Activated T-cell treated with anti-CD3 and anti-CD28 coated beads, Interleukin-2, amount 50 U/mL, for 24 hours (primary cell): ENCODE results near the gene CDH11.

Experiments used
- DNase-seq: peaks from one replicate; pipeline ENCODE4 v3.0.0-alpha.2; 2020
- H3K27ac Mint-ChIP-seq: 2 replicates; pipeline ENCODE4 v1.8.0; 2020; ENCODE audit warnings: mild to moderate bottlenecking, mixed read lengths
- H3K27me3 Mint-ChIP-seq: 2 replicates; pipeline ENCODE4 v1.8.0; 2020; ENCODE audit warnings: mixed read lengths
- H3K36me3 Mint-ChIP-seq: 2 replicates; pipeline ENCODE4 v1.8.0; 2020; ENCODE audit warnings: low read depth, mixed read lengths
- H3K4me1 Mint-ChIP-seq: 2 replicates; pipeline ENCODE4 v1.8.0; 2020; ENCODE audit warnings: low read depth, mixed read lengths
- H3K4me3 Mint-ChIP-seq: 2 replicates; pipeline ENCODE4 v1.8.0; 2020; ENCODE audit warnings: mild to moderate bottlenecking, moderate library complexity, mixed read lengths
- H3K9me3 Mint-ChIP-seq: 2 replicates; pipeline ENCODE4 v1.8.0; 2020; ENCODE audit warnings: mixed read lengths

The CDH11 gene

GRCh38 chr16:65121870-65122723, at the start of gene CDH11:
Gene CDH11 (minus strand): TSS chr16:65122063. CDS start chr16:65004869, 117,194 bp downstream.
- H3K27me3 Mint-ChIP-seq = peaks cover 62% of the 10 kb centered on the region

GRCh38 chr16:65154321-65154720, 32.5 kb upstream of the CDH11 start:
- Mint-ChIP-seq H3K36me3 (no peaks in the 10 kb centered on the region), H3K4me3 (no peak overlapping the region), H3K27ac (no peak overlapping the region), H3K4me1 (no peaks in the 10 kb centered on the region), H3K9me3 (peaks cover 6% of the 10 kb centered on the region), H3K27me3 (no peaks in the 10 kb centered on the region)
- DNase-seq = no peak

More at GRCh38 chr16:65121870-65122723, at the start of gene CDH11:
- H3K9me3 Mint-ChIP-seq = no peaks in the 10 kb centered on the region
- H3K4me3 Mint-ChIP-seq = no peak within 1 kb of the TSS
- DNase-seq = no peak
- H3K36me3 Mint-ChIP-seq = no peaks in the 10 kb centered on the region
- no peak within 1 kb of the TSS for H3K27ac Mint-ChIP-seq
- H3K4me1 Mint-ChIP-seq = no peaks in the 10 kb centered on the region

GRCh38 chr16:65153365-65154105, 31.7 kb upstream of the CDH11 start:
- H3K36me3 Mint-ChIP-seq = no peaks in the 10 kb centered on the region
- no peaks in the 10 kb centered on the region for H3K4me1 Mint-ChIP-seq
- no peaks in the 10 kb centered on the region for H3K27me3 Mint-ChIP-seq
- H3K4me3 Mint-ChIP-seq = no peak overlapping the region
- DNase-seq = no peak
- H3K27ac Mint-ChIP-seq = no peak overlapping the region
- peaks cover 6% of the 10 kb centered on the region for H3K9me3 Mint-ChIP-seq

- Mint-ChIP-seq H3K36me3 (no peaks in the 10 kb centered on the region), H3K27ac (no peak overlapping the region), H3K4me3 (no peak overlapping the region), H3K9me3 (peaks cover 7% of the 10 kb centered on the region), H3K27me3 (no peaks in the 10 kb centered on the region), H3K4me1 (no peaks in the 10 kb centered on the region)
- no peak for DNase-seq
Observed at GRCh38 chr16:65148804-65149203, 26.9 kb upstream of the CDH11 start.

- no peak for DNase-seq
- Mint-ChIP-seq H3K4me3 (no peak overlapping the region), H3K27ac (no peak overlapping the region), H3K36me3 (no peaks in the 10 kb centered on the region), H3K4me1 (no peaks in the 10 kb centered on the region), H3K9me3 (peaks cover 12% of the 10 kb centered on the region), H3K27me3 (no peaks in the 10 kb centered on the region)
Observed at GRCh38 chr16:65142276-65142675, 20.4 kb upstream of the CDH11 start.

- Mint-ChIP-seq H3K36me3 (no peaks in the 10 kb centered on the region), H3K27me3 (no peaks in the 10 kb centered on the region), H3K4me1 (no peaks in the 10 kb centered on the region), H3K9me3 (peaks cover 2% of the 10 kb centered on the region), H3K27ac (no peak overlapping the region), H3K4me3 (no peak overlapping the region)
- no peak for DNase-seq
Observed at GRCh38 chr16:65136681-65137080, 14.8 kb upstream of the CDH11 start.

- Mint-ChIP-seq H3K36me3 (no peaks in the 10 kb centered on the region), H3K27ac (no peak overlapping the region), H3K27me3 (peaks cover 24% of the 10 kb centered on the region), H3K9me3 (no peaks in the 10 kb centered on the region), H3K4me1 (no peaks in the 10 kb centered on the region), H3K4me3 (no peak overlapping the region)
- no peak for DNase-seq
Observed at GRCh38 chr16:65126845-65127624, 5.2 kb upstream of the CDH11 start.

GRCh38 chr16:65125871-65126270, 4.0 kb upstream of the CDH11 start:
- H3K9me3 Mint-ChIP-seq = no peaks in the 10 kb centered on the region
- H3K4me3 Mint-ChIP-seq = no peak overlapping the region
- H3K4me1 Mint-ChIP-seq = no peaks in the 10 kb centered on the region

GRCh38 chr16:65125322-65125721, 3.5 kb upstream of the CDH11 start:
- peaks cover 39% of the 10 kb centered on the region for H3K27me3 Mint-ChIP-seq
- no peaks in the 10 kb centered on the region for H3K36me3 Mint-ChIP-seq
- H3K4me1 Mint-ChIP-seq = no peaks in the 10 kb centered on the region
- H3K27ac Mint-ChIP-seq = no peak overlapping the region
- H3K9me3 Mint-ChIP-seq = no peaks in the 10 kb centered on the region
- DNase-seq = no peak
- H3K4me3 Mint-ChIP-seq = no peak overlapping the region

More at GRCh38 chr16:65125871-65126270, 4.0 kb upstream of the CDH11 start:
- Mint-ChIP-seq H3K27ac (no peak overlapping the region), H3K27me3 (peaks cover 33% of the 10 kb centered on the region), H3K36me3 (no peaks in the 10 kb centered on the region)
- no peak for DNase-seq

GRCh38 chr16:65124596-65124995, 2.7 kb upstream of the CDH11 start:
- Mint-ChIP-seq H3K36me3 (no peaks in the 10 kb centered on the region), H3K9me3 (no peaks in the 10 kb centered on the region), H3K4me1 (no peaks in the 10 kb centered on the region), H3K4me3 (no peak overlapping the region), H3K27me3 (peaks cover 45% of the 10 kb centered on the region), H3K27ac (no peak overlapping the region)
- DNase-seq = no peak

GRCh38 chr16:65124212-65124548, 2.3 kb upstream of the CDH11 start:
- no peak for DNase-seq
- H3K9me3 Mint-ChIP-seq = no peaks in the 10 kb centered on the region
- H3K4me3 Mint-ChIP-seq = no peak overlapping the region
- H3K4me1 Mint-ChIP-seq = no peaks in the 10 kb centered on the region
- H3K27ac Mint-ChIP-seq = no peak overlapping the region
- no peaks in the 10 kb centered on the region for H3K36me3 Mint-ChIP-seq
- peaks cover 48% of the 10 kb centered on the region for H3K27me3 Mint-ChIP-seq

- Mint-ChIP-seq H3K36me3 (no peaks in the 10 kb centered on the region), H3K27ac (no peak overlapping the region), H3K9me3 (no peaks in the 10 kb centered on the region), H3K4me1 (no peaks in the 10 kb centered on the region), H3K27me3 (peaks cover 54% of the 10 kb centered on the region), H3K4me3 (no peak overlapping the region)
- no peak for DNase-seq
Observed at GRCh38 chr16:65123396-65124211, 1.7 kb upstream of the CDH11 start.

GRCh38 chr16:65122724-65123395, 997 bp upstream of the CDH11 start:
- no peaks in the 10 kb centered on the region for H3K4me1 Mint-ChIP-seq
- no peak overlapping the region for H3K4me3 Mint-ChIP-seq
- H3K27ac Mint-ChIP-seq = no peak overlapping the region
- no peak for DNase-seq
- H3K27me3 Mint-ChIP-seq = peaks cover 59% of the 10 kb centered on the region
- H3K36me3 Mint-ChIP-seq = no peaks in the 10 kb centered on the region
- H3K9me3 Mint-ChIP-seq = no peaks in the 10 kb centered on the region
